ENCODE measurements around the gene PRADC1. TPM values are rescaled to one million over a fixed set of nuclear protein-coding genes. Genes with fewer than 3 reads are reported as not detected.

PRADC1 gene
- total RNA-seq, 2 donors from 2014 or later, result 19.9 to 24.5 TPM

DNA sequence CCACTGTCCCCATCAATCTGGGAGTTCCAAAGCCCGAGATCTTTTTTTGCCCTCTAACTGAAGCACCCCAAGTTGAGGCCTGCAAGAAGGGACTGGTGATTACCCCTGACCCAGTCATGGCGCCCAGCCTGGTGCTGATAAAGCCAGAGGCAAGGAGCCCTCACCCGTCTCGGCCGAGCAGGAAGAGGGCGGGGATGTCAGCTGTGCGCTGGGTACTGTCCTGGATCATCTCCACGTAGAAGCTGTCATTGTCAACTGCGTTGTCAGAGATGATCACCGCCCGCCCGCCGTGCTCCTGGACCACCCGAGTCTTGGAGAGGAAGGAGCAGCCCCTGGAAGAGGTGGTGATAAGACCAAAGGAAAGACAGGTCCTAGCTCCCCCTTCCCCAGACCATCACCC, 4.4 kb downstream of the PRADC1 start:
- ATAC-seq (ENCODE audit: insufficient number of reproducible peaks, low FRiP score, low read depth) (no peak), DNase-seq (ENCODE audit: low spot score) (no peak)
- TF ChIP-seq, protein P1, sequence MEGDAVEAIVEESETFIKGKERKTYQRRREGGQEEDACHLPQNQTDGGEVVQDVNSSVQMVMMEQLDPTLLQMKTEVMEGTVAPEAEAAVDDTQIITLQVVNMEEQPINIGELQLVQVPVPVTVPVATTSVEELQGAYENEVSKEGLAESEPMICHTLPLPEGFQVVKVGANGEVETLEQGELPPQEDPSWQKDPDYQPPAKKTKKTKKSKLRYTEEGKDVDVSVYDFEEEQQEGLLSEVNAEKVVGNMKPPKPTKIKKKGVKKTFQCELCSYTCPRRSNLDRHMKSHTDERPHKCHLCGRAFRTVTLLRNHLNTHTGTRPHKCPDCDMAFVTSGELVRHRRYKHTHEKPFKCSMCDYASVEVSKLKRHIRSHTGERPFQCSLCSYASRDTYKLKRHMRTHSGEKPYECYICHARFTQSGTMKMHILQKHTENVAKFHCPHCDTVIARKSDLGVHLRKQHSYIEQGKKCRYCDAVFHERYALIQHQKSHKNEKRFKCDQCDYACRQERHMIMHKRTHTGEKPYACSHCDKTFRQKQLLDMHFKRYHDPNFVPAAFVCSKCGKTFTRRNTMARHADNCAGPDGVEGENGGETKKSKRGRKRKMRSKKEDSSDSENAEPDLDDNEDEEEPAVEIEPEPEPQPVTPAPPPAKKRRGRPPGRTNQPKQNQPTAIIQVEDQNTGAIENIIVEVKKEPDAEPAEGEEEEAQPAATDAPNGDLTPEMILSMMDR (IDR thresholded peaks at IDR 0.05), result no peak
- Histone ChIP-seq H3K4me3 (no peak overlapping the region), H3K9me3 (no peaks in the 10 kb centered on the region), H3K27me3 (replicated peaks; ENCODE audit: insufficient read depth) (no peaks in the 10 kb centered on the region), H3K36me3 (peaks cover 14% of the 10 kb centered on the region), H3K27ac (no peak overlapping the region), H3K4me1 (ENCODE audit: control insufficient read depth in 1 of 2, low read depth in 2 of 2) (peaks cover 4 to 8% of the 10 kb centered on the region in 2 donors)

DNA sequence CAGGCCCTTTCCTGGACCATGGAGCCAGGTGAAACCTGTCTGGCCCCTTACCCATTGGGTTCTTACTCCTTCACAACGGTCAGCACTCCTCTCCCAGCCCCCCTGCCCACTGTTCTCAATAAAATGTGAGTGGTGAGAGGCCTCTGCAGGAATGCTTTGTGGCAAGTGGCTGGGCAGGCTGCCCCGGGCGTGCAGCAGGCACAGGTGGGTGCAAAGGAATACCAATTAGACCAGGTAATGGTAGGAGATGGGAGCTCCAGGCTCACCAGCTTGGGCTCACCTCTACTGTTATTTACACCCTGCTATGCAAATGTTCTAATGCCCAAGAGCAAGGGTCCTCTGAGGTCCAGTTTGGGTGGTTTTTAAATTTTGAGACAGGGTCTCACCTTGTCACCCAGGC, 6.0 kb downstream of the PRADC1 start:
- no peak overlapping the region for H3K27ac ChIP-seq
- no peak overlapping the region for H3K4me3 ChIP-seq
- TF ChIP-seq, protein P1 (IDR thresholded peaks at IDR 0.05), result no peak
- no peaks in the 10 kb centered on the region for H3K4me1 ChIP-seq (ENCODE audit: control insufficient read depth in 1 of 2, low read depth in 2 of 2)
- peaks cover 25% of the 10 kb centered on the region for H3K36me3 ChIP-seq
- H3K27me3 ChIP-seq (replicated peaks; ENCODE audit: insufficient read depth), result no peaks in the 10 kb centered on the region
- ATAC-seq (ENCODE audit: insufficient number of reproducible peaks, low FRiP score, low read depth) (no peak), DNase-seq (ENCODE audit: low spot score) (no peak)
- H3K9me3 ChIP-seq, result no peaks in the 10 kb centered on the region

DNA sequence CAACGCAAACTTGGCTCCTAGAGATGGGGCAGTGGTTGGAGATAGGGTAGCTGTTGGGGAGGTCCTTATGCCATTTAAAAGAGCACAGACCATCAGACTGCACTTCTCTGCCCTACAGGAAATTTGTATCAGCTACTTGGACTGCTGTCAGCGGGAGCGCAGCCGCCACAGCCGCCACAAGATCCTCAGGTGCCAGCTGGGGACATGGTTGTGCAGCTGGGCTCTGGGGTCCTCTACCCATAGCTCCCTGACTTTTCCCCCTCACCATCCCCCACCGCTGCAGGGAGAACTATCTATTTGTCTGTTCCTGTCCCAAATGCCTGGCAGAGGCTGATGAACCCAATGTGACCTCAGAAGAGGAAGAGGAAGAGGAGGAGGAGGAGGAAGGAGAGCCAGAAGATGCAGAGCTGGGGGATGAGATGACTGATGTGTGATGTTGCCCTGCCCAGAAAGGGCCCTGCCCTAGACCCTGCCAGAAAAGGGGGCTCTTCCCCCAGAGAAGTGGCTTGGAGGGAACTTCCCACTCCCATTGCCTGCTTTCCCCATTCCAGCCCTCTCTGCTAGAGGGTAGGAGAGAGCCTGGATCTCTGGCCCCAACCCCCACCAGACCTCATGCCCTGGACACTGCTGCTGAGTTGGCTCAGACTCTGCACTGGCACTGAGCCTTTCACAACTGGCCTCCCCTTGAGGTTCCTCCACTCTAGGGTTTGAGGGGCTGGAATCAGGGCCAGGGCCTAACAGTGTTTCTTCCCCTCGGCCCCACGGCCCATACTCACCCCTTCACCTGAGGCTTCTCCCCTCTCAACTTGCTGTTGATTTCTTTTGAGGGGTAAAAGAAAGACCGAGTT, 7.3 kb downstream of the PRADC1 start:
- TF ChIP-seq, protein P1 (IDR thresholded peaks at IDR 0.05), result no peak
- DNase-seq (ENCODE audit: low spot score), result no peak
- Histone ChIP-seq H3K27ac (no peak overlapping the region), H3K36me3 (peaks cover 34% of the 10 kb centered on the region), H3K9me3 (no peaks in the 10 kb centered on the region), H3K4me1 (ENCODE audit: control insufficient read depth in 1 of 2, low read depth in 2 of 2) (no peaks in the 10 kb centered on the region), H3K4me3 (no peak overlapping the region), H3K27me3 (replicated peaks; ENCODE audit: insufficient read depth) (no peaks in the 10 kb centered on the region)
- no peak for ATAC-seq (ENCODE audit: insufficient number of reproducible peaks, low FRiP score, low read depth)

DNA sequence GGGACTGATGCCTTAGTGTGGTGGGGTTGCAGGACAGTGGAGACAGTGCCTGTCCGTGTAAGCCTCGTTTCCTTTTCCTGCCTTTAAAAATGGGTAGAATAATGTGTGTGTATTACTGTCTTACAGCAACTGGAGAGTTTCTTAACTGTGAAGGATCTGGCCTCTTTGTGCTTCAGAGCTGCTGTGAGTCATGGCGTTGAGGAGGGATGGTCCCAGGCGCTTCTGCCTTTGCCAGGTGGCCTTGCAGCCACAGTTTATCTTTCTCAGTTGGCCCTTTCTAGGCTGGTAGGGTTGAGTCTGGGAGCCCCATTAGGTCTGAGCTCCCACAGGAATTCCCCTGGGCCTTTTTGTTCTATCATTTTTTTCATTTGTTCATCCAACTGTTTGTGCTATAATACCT, 9.2 kb downstream of the PRADC1 start:
- Histone ChIP-seq H3K4me1 (ENCODE audit: control insufficient read depth in 1 of 2, low read depth in 2 of 2) (no peaks in the 10 kb centered on the region), H3K4me3 (no peak overlapping the region), H3K27me3 (replicated peaks; ENCODE audit: insufficient read depth) (no peaks in the 10 kb centered on the region), H3K36me3 (peaks cover 35% of the 10 kb centered on the region), H3K9me3 (no peaks in the 10 kb centered on the region), H3K27ac (no peak overlapping the region)
- no peak for ATAC-seq (ENCODE audit: insufficient number of reproducible peaks, low FRiP score, low read depth)
- no peak for DNase-seq (ENCODE audit: low spot score)
- TF ChIP-seq, protein P1 (IDR thresholded peaks at IDR 0.05), result no peak

DNA sequence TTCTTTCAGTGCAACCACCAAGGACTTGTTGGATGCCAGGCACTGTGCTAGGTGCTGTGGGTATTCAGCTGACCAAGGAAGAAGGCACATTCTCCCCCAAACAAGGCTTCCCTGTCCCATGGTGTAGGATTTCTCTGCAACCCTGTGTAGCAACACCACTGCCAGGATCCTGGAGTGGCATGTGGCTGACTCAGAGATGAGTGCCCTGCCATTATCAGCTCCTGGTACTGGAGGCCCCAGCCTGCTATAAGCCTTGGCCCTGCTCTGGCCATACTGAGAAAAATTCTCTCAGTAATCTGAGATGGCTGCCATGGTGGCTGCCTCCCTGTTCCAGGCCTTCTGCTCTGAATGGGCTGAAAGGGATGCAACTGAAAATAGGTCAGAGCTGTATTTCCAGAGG, 14.7 kb downstream of the PRADC1 start:
- peaks cover 18% of the 10 kb centered on the region for H3K36me3 ChIP-seq
- DNase-seq (ENCODE audit: low spot score) (no peak), ATAC-seq (ENCODE audit: insufficient number of reproducible peaks, low FRiP score, low read depth) (no peak)

More for the DNA sequence above, 14.7 kb downstream of the PRADC1 start:
- Histone ChIP-seq H3K27me3 (replicated peaks; ENCODE audit: insufficient read depth) (no peaks in the 10 kb centered on the region), H3K27ac (no peak overlapping the region), H3K9me3 (no peaks in the 10 kb centered on the region), H3K4me3 (no peak overlapping the region), H3K4me1 (ENCODE audit: control insufficient read depth in 1 of 2, low read depth in 2 of 2) (peaks cover 3 to 20% of the 10 kb centered on the region in 2 donors)
- TF ChIP-seq, protein P1 (IDR thresholded peaks at IDR 0.05), result no peak

All from thoracic aorta (tissue), 2 donors.